ENCODE measurements around the gene SPRYD3. TPM values are rescaled to one million over a fixed set of nuclear protein-coding genes. Genes with fewer than 3 reads are reported as not detected.
A peak's percentile ranks its signal among the peaks of the same experiment; 100 is the strongest.

Gene SPRYD3
- total and polyA plus RNA-seq, 2 experiments from 2014 or later, result 4.3 to 5.4 TPM

DNA sequence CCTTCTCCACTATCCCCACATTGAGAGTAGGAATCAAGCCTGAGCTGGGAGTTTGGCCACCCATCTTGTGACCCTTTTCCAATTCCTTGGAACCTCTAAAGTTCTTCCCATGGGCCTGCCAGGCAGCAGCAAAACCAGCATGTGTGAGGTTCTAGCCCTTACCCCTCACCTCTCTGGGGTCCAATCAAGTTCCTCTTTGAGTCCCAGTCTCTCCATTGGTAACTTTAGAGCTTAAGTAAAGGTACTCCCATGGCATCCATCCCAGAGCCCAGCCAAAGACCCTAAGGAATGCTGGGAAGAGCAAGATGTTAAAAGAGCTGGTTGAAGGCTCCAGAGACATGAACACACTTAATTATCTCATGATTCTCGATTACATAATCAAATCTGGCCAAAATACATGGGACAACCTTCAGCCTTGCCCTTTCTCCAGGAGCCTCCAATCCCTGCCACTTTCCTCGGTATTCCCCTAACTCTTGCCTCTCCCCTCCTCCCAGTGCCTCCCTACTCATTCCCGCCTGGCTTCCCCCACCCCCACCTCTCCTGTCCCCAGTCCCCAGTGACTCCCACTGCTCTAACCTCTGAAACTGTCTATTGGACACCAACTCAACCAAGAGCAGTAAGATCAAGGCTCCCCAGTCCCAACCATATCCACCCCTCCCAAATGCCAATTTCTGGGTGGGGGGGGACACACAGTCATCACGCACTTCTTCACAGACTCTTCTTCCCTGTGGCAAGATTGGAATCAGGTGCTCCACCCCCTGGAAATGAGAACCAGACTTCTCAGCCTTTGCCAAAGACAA lies 34.1 kb downstream of the SPRYD3 start:
- DNase-seq (ENCODE audit: low spot score) (no peak), ATAC-seq (no peak)
- Histone ChIP-seq H3K36me3 (ENCODE audit: insufficient read depth) (peaks cover 3% of the 10 kb centered on the region), H3K27me3 (ENCODE audit: insufficient read depth) (peaks cover 32% of the 10 kb centered on the region), H4K20me1 (replicated peaks; ENCODE audit: insufficient read depth) (peaks cover 7% of the 10 kb centered on the region), H3K4me2 (peak overlapping the region; percentile 95), H2AFZ (no peak overlapping the region), H3K27ac (ENCODE audit: low read depth) (no peak overlapping the region), H3K4me1 (ENCODE audit: insufficient read depth) (peaks cover 63% of the 10 kb centered on the region), H3K9me2 (ENCODE audit: insufficient read depth) (no peaks in the 10 kb centered on the region), H3F3A (replicated peaks; ENCODE audit: low read depth) (peaks cover 56% of the 10 kb centered on the region), H3K4me3 (peak overlapping the region; percentile 85), H3K79me2 (replicated peaks; ENCODE audit: insufficient read depth) (no peaks in the 10 kb centered on the region)
- Mint-ChIP-seq H3K27ac (no peak overlapping the region), H3K27me3 (ENCODE audit: insufficient read depth, low read depth, poor library complexity) (peaks cover 51% of the 10 kb centered on the region), H3K9me3 (peaks cover 5% of the 10 kb centered on the region; the same call in 2 of the 3 replicates), H3K36me3 (ENCODE audit: low read depth) (peaks cover 23% of the 10 kb centered on the region), H3K4me3 (peak overlapping the region; percentile 91), H3K4me1 (peaks cover 61% of the 10 kb centered on the region)
- TF ChIP-seq, protein P1, sequence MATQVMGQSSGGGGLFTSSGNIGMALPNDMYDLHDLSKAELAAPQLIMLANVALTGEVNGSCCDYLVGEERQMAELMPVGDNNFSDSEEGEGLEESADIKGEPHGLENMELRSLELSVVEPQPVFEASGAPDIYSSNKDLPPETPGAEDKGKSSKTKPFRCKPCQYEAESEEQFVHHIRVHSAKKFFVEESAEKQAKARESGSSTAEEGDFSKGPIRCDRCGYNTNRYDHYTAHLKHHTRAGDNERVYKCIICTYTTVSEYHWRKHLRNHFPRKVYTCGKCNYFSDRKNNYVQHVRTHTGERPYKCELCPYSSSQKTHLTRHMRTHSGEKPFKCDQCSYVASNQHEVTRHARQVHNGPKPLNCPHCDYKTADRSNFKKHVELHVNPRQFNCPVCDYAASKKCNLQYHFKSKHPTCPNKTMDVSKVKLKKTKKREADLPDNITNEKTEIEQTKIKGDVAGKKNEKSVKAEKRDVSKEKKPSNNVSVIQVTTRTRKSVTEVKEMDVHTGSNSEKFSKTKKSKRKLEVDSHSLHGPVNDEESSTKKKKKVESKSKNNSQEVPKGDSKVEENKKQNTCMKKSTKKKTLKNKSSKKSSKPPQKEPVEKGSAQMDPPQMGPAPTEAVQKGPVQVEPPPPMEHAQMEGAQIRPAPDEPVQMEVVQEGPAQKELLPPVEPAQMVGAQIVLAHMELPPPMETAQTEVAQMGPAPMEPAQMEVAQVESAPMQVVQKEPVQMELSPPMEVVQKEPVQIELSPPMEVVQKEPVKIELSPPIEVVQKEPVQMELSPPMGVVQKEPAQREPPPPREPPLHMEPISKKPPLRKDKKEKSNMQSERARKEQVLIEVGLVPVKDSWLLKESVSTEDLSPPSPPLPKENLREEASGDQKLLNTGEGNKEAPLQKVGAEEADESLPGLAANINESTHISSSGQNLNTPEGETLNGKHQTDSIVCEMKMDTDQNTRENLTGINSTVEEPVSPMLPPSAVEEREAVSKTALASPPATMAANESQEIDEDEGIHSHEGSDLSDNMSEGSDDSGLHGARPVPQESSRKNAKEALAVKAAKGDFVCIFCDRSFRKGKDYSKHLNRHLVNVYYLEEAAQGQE (IDR thresholded peaks at IDR 0.05; ENCODE audit: unreplicated experiment), result no peak
- TF ChIP-seq, protein P2, sequence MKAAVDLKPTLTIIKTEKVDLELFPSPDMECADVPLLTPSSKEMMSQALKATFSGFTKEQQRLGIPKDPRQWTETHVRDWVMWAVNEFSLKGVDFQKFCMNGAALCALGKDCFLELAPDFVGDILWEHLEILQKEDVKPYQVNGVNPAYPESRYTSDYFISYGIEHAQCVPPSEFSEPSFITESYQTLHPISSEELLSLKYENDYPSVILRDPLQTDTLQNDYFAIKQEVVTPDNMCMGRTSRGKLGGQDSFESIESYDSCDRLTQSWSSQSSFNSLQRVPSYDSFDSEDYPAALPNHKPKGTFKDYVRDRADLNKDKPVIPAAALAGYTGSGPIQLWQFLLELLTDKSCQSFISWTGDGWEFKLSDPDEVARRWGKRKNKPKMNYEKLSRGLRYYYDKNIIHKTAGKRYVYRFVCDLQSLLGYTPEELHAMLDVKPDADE (IDR thresholded peaks at IDR 0.05), result no peak
- TF ChIP-seq NANOG (IDR thresholded peaks at IDR 0.05; ENCODE audit: borderline replicate concordance) (no peak), EZH2 (IDR thresholded peaks at IDR 0.05; ENCODE audit: low read depth, unreplicated experiment) (no peak), ZNF114 (CRISPR knock-in tag; IDR thresholded peaks at IDR 0.05) (no peak), ZNF331 (CRISPR knock-in tag; IDR thresholded peaks at IDR 0.05; ENCODE audit: low read depth) (no peak), EZH2phosphoT487 (IDR thresholded peaks at IDR 0.05; ENCODE audit: unreplicated experiment) (no peak), STAT1 (IDR thresholded peaks at IDR 0.05; ENCODE audit: unreplicated experiment) (no peak), POLR2AphosphoS5 (IDR thresholded peaks at IDR 0.05; ENCODE audit: low read depth) (no peak)
- TF ChIP-seq, protein P3, sequence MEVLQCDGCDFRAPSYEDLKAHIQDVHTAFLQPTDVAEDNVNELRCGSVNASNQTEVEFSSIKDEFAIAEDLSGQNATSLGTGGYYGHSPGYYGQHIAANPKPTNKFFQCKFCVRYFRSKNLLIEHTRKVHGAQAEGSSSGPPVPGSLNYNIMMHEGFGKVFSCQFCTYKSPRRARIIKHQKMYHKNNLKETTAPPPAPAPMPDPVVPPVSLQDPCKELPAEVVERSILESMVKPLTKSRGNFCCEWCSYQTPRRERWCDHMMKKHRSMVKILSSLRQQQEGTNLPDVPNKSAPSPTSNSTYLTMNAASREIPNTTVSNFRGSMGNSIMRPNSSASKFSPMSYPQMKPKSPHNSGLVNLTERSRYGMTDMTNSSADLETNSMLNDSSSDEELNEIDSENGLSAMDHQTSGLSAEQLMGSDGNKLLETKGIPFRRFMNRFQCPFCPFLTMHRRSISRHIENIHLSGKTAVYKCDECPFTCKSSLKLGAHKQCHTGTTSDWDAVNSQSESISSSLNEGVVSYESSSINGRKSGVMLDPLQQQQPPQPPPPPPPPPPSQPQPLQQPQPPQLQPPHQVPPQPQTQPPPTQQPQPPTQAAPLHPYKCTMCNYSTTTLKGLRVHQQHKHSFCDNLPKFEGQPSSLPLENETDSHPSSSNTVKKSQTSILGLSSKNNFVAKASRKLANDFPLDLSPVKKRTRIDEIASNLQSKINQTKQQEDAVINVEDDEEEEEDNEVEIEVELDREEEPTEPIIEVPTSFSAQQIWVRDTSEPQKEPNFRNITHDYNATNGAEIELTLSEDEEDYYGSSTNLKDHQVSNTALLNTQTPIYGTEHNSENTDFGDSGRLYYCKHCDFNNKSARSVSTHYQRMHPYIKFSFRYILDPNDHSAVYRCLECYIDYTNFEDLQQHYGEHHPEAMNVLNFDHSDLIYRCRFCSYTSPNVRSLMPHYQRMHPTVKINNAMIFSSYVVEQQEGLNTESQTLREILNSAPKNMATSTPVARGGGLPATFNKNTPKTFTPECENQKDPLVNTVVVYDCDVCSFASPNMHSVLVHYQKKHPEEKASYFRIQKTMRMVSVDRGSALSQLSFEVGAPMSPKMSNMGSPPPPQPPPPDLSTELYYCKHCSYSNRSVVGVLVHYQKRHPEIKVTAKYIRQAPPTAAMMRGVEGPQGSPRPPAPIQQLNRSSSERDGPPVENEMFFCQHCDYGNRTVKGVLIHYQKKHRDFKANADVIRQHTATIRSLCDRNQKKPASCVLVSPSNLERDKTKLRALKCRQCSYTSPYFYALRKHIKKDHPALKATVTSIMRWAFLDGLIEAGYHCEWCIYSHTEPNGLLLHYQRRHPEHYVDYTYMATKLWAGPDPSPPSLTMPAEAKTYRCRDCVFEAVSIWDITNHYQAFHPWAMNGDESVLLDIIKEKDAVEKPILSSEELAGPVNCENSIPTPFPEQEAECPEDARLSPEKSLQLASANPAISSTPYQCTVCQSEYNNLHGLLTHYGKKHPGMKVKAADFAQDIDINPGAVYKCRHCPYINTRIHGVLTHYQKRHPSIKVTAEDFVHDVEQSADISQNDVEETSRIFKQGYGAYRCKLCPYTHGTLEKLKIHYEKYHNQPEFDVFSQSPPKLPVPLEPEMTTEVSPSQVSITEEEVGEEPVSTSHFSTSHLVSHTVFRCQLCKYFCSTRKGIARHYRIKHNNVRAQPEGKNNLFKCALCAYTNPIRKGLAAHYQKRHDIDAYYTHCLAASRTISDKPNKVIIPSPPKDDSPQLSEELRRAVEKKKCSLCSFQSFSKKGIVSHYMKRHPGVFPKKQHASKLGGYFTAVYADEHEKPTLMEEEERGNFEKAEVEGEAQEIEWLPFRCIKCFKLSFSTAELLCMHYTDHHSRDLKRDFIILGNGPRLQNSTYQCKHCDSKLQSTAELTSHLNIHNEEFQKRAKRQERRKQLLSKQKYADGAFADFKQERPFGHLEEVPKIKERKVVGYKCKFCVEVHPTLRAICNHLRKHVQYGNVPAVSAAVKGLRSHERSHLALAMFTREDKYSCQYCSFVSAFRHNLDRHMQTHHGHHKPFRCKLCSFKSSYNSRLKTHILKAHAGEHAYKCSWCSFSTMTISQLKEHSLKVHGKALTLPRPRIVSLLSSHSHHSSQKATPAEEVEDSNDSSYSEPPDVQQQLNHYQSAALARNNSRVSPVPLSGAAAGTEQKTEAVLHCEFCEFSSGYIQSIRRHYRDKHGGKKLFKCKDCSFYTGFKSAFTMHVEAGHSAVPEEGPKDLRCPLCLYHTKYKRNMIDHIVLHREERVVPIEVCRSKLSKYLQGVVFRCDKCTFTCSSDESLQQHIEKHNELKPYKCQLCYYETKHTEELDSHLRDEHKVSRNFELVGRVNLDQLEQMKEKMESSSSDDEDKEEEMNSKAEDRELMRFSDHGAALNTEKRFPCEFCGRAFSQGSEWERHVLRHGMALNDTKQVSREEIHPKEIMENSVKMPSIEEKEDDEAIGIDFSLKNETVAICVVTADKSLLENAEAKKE (CRISPR knock-in tag; IDR thresholded peaks at IDR 0.05), result no peak

All from GM23338 (cell line).